ENCODE measurements around the gene CLCN4. TPM values are rescaled to one million over a fixed set of nuclear protein-coding genes. Genes with fewer than 3 reads are reported as not detected.

CLCN4 gene
- total RNA-seq, 1 donor from 2014 or later: 13.8 TPM

GRCh38 chrX:10189317-10190268 is 32.8 kb downstream of the CLCN4 start:
- DNase-seq (peak; percentile 59), ATAC-seq (peak; percentile 91 to 94)
- Histone ChIP-seq H3K27me3 (ENCODE audit: low read depth) (no peaks in the 10 kb centered on the region), H3K27ac (no peak overlapping the region), H3K9me3 (no peaks in the 10 kb centered on the region), H3K4me1 (no peaks in the 10 kb centered on the region), H3K36me3 (no peaks in the 10 kb centered on the region), H3K4me3 (no peak overlapping the region)
- peak; percentile 70 for TF ChIP-seq CTCF (IDR thresholded peaks at IDR 0.05)
- intact Hi-C loops (cut with DNase I): no loop called here

GRCh38 chrX:10190367-10190766 is 33.6 kb downstream of the CLCN4 start:
- H3K9me3 ChIP-seq: no peaks in the 10 kb centered on the region
- H3K27ac ChIP-seq: no peak overlapping the region
- H3K36me3 ChIP-seq: no peaks in the 10 kb centered on the region
- peak; percentile 38 for TF ChIP-seq CTCF (IDR thresholded peaks at IDR 0.05)
- H3K4me3 ChIP-seq: no peak overlapping the region
- no peaks in the 10 kb centered on the region for H3K27me3 ChIP-seq (ENCODE audit: low read depth)
- ATAC-seq: peak; percentile 80 to 87
- H3K4me1 ChIP-seq: no peaks in the 10 kb centered on the region
- no peak for DNase-seq
- intact Hi-C loops (cut with DNase I): no loop called here

GRCh38 chrX:10193587-10193986 is 36.8 kb downstream of the CLCN4 start:
- ATAC-seq (no peak), DNase-seq (no peak)
- Histone ChIP-seq H3K36me3 (no peaks in the 10 kb centered on the region), H3K27me3 (ENCODE audit: low read depth) (no peaks in the 10 kb centered on the region), H3K4me1 (no peaks in the 10 kb centered on the region), H3K4me3 (no peak overlapping the region), H3K27ac (no peak overlapping the region), H3K9me3 (no peaks in the 10 kb centered on the region)
- intact Hi-C loops (cut with DNase I): no loop called here
- TF ChIP-seq CTCF (IDR thresholded peaks at IDR 0.05): no peak

GRCh38 chrX:10195425-10195824 is 38.6 kb downstream of the CLCN4 start:
- no peaks in the 10 kb centered on the region for H3K9me3 ChIP-seq
- DNase-seq: no peak
- H3K27ac ChIP-seq: no peak overlapping the region
- ATAC-seq: no peak
- H3K36me3 ChIP-seq: no peaks in the 10 kb centered on the region
- no peaks in the 10 kb centered on the region for H3K27me3 ChIP-seq (ENCODE audit: low read depth)
- no peak for TF ChIP-seq CTCF (IDR thresholded peaks at IDR 0.05)
- H3K4me1 ChIP-seq: no peaks in the 10 kb centered on the region
- H3K4me3 ChIP-seq: no peak overlapping the region
- intact Hi-C loops (cut with DNase I): no loop called here

GRCh38 chrX:10195947-10196346 is 39.2 kb downstream of the CLCN4 start:
- DNase-seq (no peak), ATAC-seq (no peak)
- Histone ChIP-seq H3K4me3 (no peak overlapping the region), H3K4me1 (no peaks in the 10 kb centered on the region), H3K27ac (no peak overlapping the region), H3K36me3 (no peaks in the 10 kb centered on the region), H3K27me3 (ENCODE audit: low read depth) (no peaks in the 10 kb centered on the region), H3K9me3 (no peaks in the 10 kb centered on the region)
- no peak for TF ChIP-seq CTCF (IDR thresholded peaks at IDR 0.05)
- intact Hi-C loops (cut with DNase I): no loop called here

All from lower lobe of right lung (tissue), 2 donors.